ENCODE data around the gene CCL17.
"Not testable (repeated sequence)": the region's sequence is repeated elsewhere in the genome, so short reads cannot be mapped to it uniquely, and the experiment has no call there.

The CCL17 gene

DNA sequence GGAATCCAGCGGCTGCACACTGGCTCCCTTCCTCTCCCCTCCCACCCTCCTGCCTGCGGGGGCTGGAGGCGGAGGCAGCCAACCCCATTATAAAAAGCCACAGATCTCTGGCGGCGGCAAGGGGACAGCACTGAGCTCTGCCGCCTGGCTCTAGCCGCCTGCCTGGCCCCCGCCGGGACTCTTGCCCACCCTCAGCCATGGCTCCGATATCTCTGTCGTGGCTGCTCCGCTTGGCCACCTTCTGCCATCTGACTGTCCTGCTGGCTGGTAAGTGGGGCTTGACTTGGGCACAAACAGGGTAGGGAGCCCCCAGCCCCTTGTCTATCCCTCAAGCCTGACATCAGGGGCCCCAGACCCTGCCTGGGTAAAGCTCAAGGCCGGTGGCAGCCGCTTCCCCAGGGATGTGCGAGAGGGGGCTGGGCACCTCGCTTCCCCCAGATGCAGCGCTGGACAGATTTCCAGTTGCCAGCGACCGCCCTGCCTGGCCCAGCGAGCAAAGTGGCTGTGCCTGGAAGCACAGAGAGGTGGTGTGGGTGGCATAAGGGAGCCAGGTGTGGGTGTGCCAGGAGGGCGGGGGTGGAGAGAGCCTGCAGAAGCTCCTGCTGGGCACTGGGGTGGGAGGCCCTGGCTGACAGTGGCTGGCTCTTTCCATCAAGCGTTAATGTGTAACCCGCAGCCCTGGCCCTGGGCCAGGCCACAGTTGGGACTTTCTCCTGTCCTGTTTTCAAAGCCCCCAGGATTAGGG is 32.0 kb upstream of the CCL17 start, which contains the start of gene CX3CL1:
TSS of gene CX3CL1 (plus strand) at position 119 of the 745 bp plus-strand sequence. CDS start at position 198, 79 bp downstream.
- Histone ChIP-seq H2AFZ (ENCODE audit: low read depth) (no peak within 1 kb of the TSS), H3K4me3 (IDR thresholded peaks at IDR 0.05; ENCODE audit: insufficient read depth, low read depth, low read length) (no peak within 1 kb of the TSS), H3K4me2 (no peak within 1 kb of the TSS), H3K27me3 (ENCODE audit: insufficient read depth, low read depth) (no peaks in the 10 kb centered on the region), H3K79me2 (ENCODE audit: insufficient read depth, low read depth) (no peaks in the 10 kb centered on the region), H3K9ac (no peak within 1 kb of the TSS), H3K36me3 (ENCODE audit: insufficient read depth) (no peaks in the 10 kb centered on the region), H3K4me1 (ENCODE audit: low read depth, poor library complexity, severe bottlenecking) (no peaks in the 10 kb centered on the region), H3K27ac (no peak within 1 kb of the TSS), H4K20me1 (ENCODE audit: insufficient read depth) (no peaks in the 10 kb centered on the region)
- TF ChIP-seq, protein P1, sequence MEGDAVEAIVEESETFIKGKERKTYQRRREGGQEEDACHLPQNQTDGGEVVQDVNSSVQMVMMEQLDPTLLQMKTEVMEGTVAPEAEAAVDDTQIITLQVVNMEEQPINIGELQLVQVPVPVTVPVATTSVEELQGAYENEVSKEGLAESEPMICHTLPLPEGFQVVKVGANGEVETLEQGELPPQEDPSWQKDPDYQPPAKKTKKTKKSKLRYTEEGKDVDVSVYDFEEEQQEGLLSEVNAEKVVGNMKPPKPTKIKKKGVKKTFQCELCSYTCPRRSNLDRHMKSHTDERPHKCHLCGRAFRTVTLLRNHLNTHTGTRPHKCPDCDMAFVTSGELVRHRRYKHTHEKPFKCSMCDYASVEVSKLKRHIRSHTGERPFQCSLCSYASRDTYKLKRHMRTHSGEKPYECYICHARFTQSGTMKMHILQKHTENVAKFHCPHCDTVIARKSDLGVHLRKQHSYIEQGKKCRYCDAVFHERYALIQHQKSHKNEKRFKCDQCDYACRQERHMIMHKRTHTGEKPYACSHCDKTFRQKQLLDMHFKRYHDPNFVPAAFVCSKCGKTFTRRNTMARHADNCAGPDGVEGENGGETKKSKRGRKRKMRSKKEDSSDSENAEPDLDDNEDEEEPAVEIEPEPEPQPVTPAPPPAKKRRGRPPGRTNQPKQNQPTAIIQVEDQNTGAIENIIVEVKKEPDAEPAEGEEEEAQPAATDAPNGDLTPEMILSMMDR (conservative IDR thresholded peaks at IDR 0.05; ENCODE audit: low read depth, low read length), result no peak

- Histone ChIP-seq H3K79me2 (ENCODE audit: insufficient read depth, low read depth) (no peaks in the 10 kb centered on the region), H3K4me3 (IDR thresholded peaks at IDR 0.05; ENCODE audit: insufficient read depth, low read depth, low read length) (no peak overlapping the region), H2AFZ (ENCODE audit: low read depth) (no peak overlapping the region), H3K27me3 (ENCODE audit: insufficient read depth, low read depth) (no peaks in the 10 kb centered on the region), H3K4me1 (ENCODE audit: low read depth, poor library complexity, severe bottlenecking) (no peaks in the 10 kb centered on the region), H3K36me3 (ENCODE audit: insufficient read depth) (no peaks in the 10 kb centered on the region), H4K20me1 (ENCODE audit: insufficient read depth) (no peaks in the 10 kb centered on the region), H3K4me2 (no peak overlapping the region), H3K9ac (no peak overlapping the region), H3K27ac (no peak overlapping the region)
- TF ChIP-seq, protein P1 (conservative IDR thresholded peaks at IDR 0.05; ENCODE audit: low read depth, low read length), result no peak
Measured at GRCh38 chr16:57373117-57373947, 31.2 kb upstream of the CCL17 start.

DNA sequence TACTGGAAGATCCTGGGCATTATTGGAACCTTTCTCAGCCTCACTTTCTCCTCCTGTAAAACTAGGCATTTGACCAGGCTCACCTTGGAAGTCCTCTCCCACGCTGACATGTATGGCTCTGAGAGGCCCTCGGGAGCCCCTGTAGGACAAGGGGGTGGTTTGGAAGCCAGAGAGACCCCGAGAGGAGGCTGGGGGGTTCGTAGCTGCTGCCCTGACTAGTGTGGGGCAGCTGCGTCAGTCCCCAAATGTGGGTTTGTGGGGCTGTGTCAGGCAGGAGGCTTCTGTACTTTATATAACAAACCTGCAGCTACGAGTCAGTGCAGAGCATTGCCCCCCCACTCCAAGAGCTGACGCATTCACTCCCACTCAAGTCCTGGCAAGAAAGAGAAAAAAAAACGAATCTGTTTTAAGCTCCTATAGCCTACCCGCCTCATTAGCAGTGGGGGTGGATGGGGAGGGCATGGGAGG is 30.5 kb upstream of the CCL17 start:
- Histone ChIP-seq H3K27me3 (ENCODE audit: insufficient read depth, low read depth) (no peaks in the 10 kb centered on the region), H3K9ac (no peak overlapping the region), H3K27ac (no peak overlapping the region), H3K79me2 (ENCODE audit: insufficient read depth, low read depth) (no peaks in the 10 kb centered on the region), H3K36me3 (ENCODE audit: insufficient read depth) (no peaks in the 10 kb centered on the region), H3K4me2 (no peak overlapping the region), H4K20me1 (ENCODE audit: insufficient read depth) (no peaks in the 10 kb centered on the region), H2AFZ (ENCODE audit: low read depth) (no peak overlapping the region), H3K4me3 (IDR thresholded peaks at IDR 0.05; ENCODE audit: insufficient read depth, low read depth, low read length) (no peak overlapping the region), H3K4me1 (ENCODE audit: low read depth, poor library complexity, severe bottlenecking) (no peaks in the 10 kb centered on the region)
- TF ChIP-seq, protein P1 (conservative IDR thresholded peaks at IDR 0.05; ENCODE audit: low read depth, low read length), result no peak

GRCh38 chr16:57374925-57375465 is 29.6 kb upstream of the CCL17 start:
- H3K36me3 ChIP-seq (ENCODE audit: insufficient read depth); H3K4me1 ChIP-seq (ENCODE audit: low read depth, poor library complexity, severe bottlenecking); H3K9ac ChIP-seq; H2AFZ ChIP-seq (ENCODE audit: low read depth); H3K4me3 ChIP-seq (IDR thresholded peaks at IDR 0.05; ENCODE audit: insufficient read depth, low read depth, low read length); H3K27me3 ChIP-seq (ENCODE audit: insufficient read depth, low read depth); H3K27ac ChIP-seq; H4K20me1 ChIP-seq (ENCODE audit: insufficient read depth); H3K4me2 ChIP-seq; H3K79me2 ChIP-seq (ENCODE audit: insufficient read depth, low read depth): not testable (repeated sequence)
